GM12874 (cell line): Measurements from ENCODE around the gene TNS1.

Experiments used
- CTCF ChIP-seq: IDR thresholded peaks from 2 replicates; pipeline ENCODE4 v1.5.1; 2011; ENCODE audit warnings: low read depth, mild to moderate bottlenecking, control low read depth, low read length, moderate library complexity; ENCODE audit not compliant: insufficient read depth

TNS1 gene

GRCh38 chr2:217947383-217948350, 55.1 kb downstream of the TNS1 start:
- no peak for TF ChIP-seq CTCF

DNA sequence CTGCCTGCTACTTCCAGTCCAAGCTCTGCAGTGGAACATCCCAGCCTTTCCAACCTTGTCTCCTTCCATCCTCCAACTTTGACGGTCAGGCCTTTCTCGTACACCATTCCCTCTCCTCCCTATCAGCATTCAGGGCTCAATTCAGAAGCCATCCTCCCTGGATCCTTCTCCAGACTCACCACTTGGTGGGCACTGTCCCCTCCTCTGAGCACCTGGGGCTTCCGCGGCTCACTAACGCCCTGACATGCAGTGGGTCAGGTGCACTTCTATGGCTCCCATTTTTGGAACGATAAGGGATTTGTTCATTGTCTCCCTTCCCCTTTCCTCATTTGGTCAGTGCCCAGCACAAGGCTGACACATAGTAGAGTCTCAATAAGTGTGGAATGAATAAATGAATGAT, 56.7 kb downstream of the TNS1 start:
- no peak for TF ChIP-seq CTCF

DNA sequence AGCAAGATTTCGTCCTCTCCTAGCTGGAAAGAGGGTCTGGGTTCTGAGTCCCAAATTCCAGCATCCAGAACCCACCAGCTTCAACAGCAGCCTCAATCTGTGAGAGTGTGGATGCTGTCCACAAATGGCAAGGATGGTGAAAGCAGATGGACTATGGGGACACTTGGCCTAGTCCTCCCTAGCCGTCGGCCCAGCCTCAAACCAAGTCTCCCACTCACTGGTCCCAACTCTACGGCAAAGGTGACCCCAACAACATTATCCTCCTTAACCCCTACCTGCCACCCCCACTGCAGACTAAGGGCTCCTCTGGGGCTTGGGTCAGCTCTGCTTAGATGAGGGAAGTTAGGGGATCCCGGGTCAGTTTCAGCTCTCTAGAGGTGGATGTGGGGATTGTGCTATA, 57.3 kb downstream of the TNS1 start:
- TF ChIP-seq CTCF, result no peak

- TF ChIP-seq CTCF, result no peak
These were observed 57.9 kb downstream of the TNS1 start for GRCh38 chr2:217944923-217945322.

GRCh38 chr2:217944366-217944765, 58.4 kb downstream of the TNS1 start:
- TF ChIP-seq CTCF, result no peak

DNA sequence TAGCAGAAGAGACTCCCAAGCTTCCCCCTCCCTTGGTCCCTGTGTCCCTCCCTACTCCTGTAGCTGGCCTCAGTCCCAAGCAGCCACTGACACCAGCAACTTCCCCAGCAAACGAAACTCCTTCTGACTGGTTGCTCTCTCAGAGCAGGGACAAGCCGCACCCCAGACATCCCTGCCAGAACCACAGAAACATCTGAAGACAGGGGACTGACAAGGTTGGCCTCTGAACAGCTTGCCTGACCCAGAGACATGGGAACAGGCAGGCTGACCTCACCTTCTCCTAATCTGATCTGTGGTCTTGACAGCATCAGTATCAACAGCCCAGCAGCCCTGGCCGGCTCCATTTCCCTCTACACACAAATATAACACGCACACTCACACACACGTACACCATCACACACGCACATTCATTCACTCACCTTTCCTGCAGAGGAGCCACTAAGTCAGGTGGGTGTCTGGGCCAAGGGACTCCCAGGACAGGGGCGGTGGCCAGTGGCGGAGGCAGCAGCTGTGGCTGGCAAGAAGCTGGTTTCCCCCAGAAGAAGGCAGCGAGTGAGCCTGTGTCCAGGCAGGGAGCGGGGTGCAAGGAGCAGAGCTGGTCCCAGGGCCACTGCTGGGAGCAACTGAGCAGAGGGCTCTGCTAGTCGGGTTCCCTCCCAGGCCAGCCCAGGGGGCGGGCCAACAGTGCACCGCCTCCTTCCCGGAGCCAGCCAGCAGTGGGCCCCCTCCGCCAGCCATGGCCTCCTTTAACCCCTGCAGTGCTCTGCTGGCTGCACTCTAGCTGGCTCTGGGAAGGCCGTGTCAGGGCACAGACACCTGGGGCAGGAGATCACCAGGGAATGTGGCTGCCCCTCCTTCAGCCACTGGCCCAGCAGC, 59.1 kb downstream of the TNS1 start:
- TF ChIP-seq CTCF, result no peak

DNA sequence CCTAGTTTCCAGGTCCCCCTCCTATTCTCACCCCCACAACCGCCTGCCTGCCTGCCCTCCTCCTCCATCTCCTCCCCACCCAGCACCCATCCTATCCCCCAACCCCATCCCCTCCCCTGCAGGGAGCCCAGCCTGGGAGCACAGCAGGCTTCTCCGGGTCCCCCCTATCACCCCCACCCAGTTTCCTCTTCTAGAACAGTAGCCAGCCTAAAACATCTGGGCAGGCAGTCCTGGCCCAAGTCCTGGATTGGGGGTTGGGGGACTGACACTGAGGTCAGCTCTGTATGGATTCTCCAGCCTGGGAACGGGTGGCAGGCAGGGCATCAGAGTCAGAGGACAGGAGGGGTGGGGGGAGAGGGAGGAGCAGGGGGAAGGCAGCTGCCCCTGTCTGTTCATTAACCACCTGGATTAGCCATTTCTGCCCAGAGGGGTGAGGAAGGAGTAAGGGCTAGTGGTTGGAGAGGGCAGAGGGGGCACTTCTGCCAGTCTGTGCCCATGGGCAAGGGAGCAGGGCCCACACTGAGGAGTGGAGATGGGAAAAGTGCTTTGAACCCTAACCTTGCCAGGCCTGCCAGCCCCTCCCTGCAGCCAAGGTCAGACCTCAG, 60.0 kb downstream of the TNS1 start:
- TF ChIP-seq CTCF, result no peak
